HT1080 (cell line): ENCODE measurements around the gene LYPD6B. TPM values are rescaled to one million over a fixed set of nuclear protein-coding genes. Genes with fewer than 3 reads are reported as not detected.

ENCODE experiments used
- DNase-seq: peaks from one replicate; pipeline ENCODE4 v3.0.0-alpha.2; 2015; ENCODE audit warnings: low read depth
- total RNA-seq: library from RNA; depleted of rRNA; stranded (reverse); fragments of >200 nt; shearing (Covaris generic); gene quantifications from 2 replicates; pipeline ENCODE4 v1.2.3, GENCODE V29; 2014

LYPD6B gene
- total RNA-seq, 1 experiment from 2014 or later, result 5.4 TPM

- DNase-seq, result no peak
These were observed 770 bp downstream of the LYPD6B start for GRCh38 chr2:149039213-149039724.

GRCh38 chr2:149040451-149040850, 2.0 kb downstream of the LYPD6B start:
- peak; percentile 32 for DNase-seq

- DNase-seq, result no peak
These were observed 3.0 kb downstream of the LYPD6B start for GRCh38 chr2:149041482-149041881.

- no peak for DNase-seq
These were observed 4.4 kb downstream of the LYPD6B start for GRCh38 chr2:149042881-149043280.

- DNase-seq, result no peak
These were observed 6.0 kb downstream of the LYPD6B start for GRCh38 chr2:149044500-149044899.

GRCh38 chr2:149047118-149047517, 8.6 kb downstream of the LYPD6B start:
- DNase-seq, result no peak

GRCh38 chr2:149049142-149049541, 10.6 kb downstream of the LYPD6B start:
- peak; percentile 72 for DNase-seq

- no peak for DNase-seq
These were observed 11.7 kb downstream of the LYPD6B start for GRCh38 chr2:149050188-149050587.

- peak; percentile 32 for DNase-seq
These were observed 17.3 kb downstream of the LYPD6B start for GRCh38 chr2:149055751-149056150.

GRCh38 chr2:149056541-149057255, 18.2 kb downstream of the LYPD6B start:
- no peak for DNase-seq

GRCh38 chr2:149057401-149057800, 18.9 kb downstream of the LYPD6B start:
- DNase-seq, result no peak

GRCh38 chr2:149058936-149059335, 20.4 kb downstream of the LYPD6B start:
- peak; percentile 20 for DNase-seq

- no peak for DNase-seq
These were observed 21.3 kb downstream of the LYPD6B start for GRCh38 chr2:149059822-149060221.

GRCh38 chr2:149061133-149061745, 22.7 kb downstream of the LYPD6B start:
- DNase-seq, result no peak

GRCh38 chr2:149062531-149062930, 24.0 kb downstream of the LYPD6B start:
- no peak for DNase-seq

- DNase-seq, result no peak
These were observed 24.7 kb downstream of the LYPD6B start for GRCh38 chr2:149063177-149063576.

- peak; percentile 41 for DNase-seq
These were observed 25.9 kb downstream of the LYPD6B start for GRCh38 chr2:149064365-149064841.

GRCh38 chr2:149064856-149065630, 26.5 kb downstream of the LYPD6B start:
- peak; percentile 39 for DNase-seq

GRCh38 chr2:149068225-149068995, 29.9 kb downstream of the LYPD6B start:
- DNase-seq, result no peak

- DNase-seq, result peak; percentile 97
These were observed 30.7 kb downstream of the LYPD6B start for GRCh38 chr2:149068996-149069888.
